ENCODE results near the gene BHLHA9.

The BHLHA9 gene

DNA sequence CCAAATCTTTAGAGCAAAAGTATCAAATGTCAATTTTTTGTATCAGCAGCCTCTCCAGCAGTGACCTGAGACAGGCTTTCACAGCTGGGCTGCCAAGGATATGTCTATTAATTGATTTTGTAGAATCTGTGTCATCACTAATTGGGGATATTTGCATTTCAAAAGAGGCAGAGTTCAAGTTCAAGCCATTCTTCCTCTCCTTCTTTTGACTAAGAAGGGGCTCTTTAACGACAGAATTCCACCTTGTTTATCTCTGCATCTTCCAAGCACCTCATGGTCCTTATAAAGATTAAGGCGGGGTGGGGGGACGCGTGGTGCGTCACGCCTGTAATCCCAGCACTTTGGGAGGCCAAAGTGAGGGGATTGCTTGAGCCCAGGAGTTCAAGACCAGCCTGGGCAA lies 15.2 kb upstream of the BHLHA9 start:
- DNase-seq (ENCODE audit: low read depth, low spot score) = no peak

DNA sequence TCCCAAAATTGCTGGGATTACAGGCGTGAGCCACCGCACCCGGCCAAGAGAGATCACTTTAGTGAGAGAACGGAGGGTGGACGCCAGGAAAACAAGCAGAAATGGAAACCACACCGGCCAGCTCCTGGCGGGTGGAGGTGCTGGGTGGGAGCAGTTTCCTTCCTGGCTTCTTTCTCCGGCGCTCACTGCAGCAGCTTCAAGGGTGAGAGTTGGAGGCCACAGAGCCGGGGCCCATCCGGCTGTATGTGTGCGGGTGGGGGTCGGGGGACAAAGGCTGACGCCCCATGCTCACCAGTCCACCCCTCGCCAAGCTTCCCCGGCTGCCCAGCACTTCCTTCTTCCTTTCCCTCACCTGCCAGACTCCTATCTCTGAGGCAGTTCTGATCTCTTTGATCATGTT lies 13.5 kb upstream of the BHLHA9 start:
- DNase-seq (ENCODE audit: low read depth, low spot score) = no peak

DNA sequence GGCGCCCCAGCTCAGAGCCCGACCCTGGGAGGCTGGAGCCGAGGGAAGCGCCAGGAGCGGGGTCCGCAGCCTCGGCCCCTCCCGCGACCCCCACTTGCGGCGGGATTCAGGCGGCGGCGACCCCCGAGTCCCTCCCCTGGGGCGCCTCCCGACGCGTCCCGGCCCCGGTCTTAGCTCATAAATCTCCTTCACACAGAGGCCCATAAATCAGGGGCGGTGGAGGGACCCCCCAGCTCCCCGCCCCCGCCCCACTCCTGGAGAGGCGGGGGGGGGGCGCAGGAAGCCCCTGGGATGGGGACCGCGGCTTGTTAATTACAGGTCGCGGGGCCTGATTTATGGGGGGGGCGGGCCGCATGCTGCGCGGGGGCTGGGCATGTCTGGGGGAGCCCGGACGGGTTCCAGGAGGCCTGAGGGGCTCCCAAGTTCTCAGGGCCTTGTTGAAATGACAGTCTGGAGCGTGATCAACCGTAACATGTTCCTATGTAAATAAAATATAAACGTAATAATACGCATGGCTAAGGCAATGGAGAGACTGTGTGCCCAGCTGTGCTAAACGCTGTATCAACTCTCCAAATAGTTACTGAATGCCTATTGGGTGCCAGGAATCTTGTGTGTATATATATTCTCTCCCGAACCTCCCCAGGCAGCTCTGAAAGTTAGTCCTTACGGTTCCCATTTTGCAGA lies 10.0 kb upstream of the BHLHA9 start:
- no peak for DNase-seq (ENCODE audit: low read depth, low spot score)

DNA sequence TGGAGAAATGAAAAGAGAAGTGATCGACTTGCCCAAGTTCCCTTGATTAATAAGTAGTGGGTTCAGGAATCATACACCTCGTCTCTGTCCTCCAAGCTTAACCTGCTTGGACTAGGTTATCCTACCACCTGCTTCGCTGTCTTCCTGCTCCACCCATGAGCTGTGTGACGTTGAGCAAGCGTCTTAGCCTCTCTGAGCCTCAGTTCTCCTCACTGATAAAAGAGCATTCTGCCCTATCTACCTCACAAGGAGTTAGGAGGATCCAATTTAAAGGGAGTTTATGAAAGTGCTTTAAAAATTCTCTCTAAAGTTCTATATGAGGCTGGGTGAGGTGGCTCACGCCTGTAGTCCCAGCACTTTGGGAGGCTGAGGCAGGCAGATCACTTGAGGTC lies 9.5 kb upstream of the BHLHA9 start:
- DNase-seq (ENCODE audit: low read depth, low spot score) = no peak

DNA sequence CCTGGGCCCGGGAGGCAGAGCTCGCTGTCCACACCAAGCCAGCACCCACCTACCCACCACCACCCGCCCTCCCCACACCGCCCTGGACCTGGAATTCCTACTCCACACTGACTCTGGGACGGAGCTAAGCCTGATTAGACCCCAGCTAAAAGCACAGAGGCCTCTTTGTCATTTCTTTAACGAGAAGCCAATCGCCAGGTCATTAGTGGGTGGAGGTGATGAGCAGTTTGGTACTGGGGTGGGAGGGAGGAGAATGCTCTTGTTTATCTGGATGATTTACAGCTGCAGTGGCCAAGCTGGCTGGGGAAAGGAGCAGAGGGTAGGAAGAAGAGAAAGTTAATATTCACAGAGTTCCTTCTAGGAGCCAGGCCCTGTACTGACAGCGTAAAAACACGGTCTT lies 6.0 kb upstream of the BHLHA9 start:
- no peak for DNase-seq (ENCODE audit: low read depth, low spot score)

DNA sequence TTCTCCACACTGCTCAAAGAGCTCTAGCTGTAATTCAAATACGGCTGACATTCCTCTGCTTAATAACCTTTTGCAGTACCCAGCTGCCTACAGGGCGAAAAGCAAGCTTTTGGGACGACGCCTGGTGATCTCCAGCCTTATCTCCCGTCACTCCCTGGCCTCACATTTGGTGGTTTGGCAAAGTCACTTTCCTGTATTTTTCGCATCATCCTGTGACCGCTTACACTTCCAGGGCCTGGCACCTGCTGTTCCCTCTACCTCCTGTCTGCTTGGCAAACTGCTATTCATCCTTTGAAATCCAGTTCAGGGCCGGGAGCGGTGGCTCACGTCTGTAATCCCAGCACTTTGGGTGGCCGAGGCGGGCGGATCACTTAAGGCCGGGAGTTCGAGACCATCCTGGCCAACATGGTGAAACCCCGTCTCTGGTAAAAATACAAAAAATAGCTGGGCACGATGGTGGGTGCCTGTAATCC lies 2.7 kb upstream of the BHLHA9 start:
- DNase-seq (ENCODE audit: low read depth, low spot score) = no peak

DNA sequence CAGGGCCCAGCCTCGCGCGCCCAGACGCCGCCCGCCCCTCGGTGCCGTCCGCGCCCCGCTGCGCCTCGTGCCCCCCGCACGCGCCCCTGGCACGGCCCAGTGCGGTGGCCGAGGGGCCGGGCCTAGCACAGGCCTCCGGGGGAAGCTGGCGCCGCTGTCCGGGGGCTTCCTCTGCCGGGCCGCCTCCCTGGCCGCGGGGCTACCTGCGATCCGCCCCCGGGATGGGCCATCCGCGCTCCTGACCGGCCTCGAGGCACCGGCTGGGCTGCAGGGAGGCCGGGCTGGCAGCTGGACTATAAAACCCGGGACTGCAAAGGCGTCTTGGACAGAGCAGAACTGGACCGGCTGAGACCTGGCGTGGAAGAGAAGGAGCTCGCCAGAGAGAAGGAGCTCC lies 783 bp downstream of the BHLHA9 start:
- no peak for DNase-seq (ENCODE audit: low read depth, low spot score)

DNA sequence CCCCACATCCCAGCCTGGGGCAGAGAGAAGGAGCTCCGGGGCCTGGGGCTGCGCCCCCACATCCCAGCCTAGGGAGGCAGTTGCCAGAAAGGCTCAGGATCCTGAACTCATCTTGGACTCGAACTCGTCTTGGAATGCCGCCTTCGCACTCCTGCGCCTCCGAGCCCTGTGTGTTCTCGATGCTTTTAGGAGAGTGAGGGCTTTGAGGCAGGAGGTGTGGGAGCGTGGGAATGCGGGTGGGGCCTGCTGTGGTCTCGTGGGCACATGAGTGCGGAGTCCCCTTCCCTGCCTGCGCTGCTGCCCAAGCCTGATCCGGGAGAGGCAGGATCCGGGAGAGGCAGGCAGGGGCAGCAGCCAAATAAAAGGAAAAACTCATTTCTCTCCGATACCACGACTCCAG lies 1.2 kb downstream of the BHLHA9 start:
- DNase-seq (ENCODE audit: low read depth, low spot score) = no peak

DNA sequence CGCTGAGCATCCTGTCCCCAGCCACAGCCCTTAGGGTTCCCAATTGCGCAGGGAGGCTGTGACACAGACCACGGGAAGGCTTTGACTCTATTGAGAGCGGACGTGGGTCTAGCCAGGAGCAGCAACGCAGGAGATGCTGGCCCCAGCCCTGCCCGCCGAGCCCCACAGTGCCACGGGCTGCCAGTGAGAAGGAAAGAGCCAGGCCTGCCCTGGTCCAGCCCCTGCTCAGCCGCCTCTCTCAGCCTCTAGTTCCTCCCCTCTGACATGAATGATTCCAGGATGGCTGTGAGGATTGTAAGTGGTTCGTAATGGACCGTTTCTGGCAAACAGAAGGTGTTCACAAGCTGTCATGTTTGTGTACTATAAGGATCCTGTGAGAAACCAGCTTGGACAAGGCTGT lies 2.5 kb downstream of the BHLHA9 start:
- DNase-seq (ENCODE audit: low read depth, low spot score) = no peak

DNA sequence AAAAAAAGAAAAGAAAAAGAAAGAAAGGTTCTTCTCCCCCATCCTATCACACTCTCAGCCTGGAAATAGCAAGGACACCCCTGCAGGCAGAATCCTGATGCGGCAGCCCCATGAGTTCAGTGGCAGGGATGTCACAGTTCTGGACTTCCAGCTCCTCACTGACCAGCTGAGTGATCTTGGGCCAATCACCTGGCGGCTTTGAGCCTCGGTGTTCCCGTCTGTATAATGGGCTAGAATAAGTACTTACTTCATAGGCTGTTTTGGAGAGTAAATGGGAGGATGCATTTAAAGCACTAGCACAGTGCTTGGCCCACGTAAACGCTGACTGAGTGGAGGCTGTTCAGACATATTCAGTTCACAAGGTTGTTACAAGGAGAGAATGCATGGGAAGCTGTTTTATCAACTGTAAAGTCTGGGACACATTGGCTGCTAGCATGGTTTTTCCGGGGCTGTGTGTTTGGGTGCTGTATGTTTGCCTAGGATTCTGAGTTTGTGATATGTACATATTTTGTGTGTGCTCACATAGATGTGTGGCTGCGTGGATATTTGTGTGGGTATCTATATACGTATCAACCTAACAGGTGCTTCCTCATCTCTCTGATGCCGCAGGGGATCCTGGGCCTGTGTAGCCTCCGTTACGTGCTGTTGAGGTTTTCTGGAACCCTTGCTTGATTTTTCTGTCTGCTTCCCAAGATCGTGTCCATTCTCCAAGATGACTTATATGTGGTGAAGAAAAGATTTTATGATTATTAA lies 3.4 kb downstream of the BHLHA9 start:
- no peak for DNase-seq (ENCODE audit: low read depth, low spot score)

DNA sequence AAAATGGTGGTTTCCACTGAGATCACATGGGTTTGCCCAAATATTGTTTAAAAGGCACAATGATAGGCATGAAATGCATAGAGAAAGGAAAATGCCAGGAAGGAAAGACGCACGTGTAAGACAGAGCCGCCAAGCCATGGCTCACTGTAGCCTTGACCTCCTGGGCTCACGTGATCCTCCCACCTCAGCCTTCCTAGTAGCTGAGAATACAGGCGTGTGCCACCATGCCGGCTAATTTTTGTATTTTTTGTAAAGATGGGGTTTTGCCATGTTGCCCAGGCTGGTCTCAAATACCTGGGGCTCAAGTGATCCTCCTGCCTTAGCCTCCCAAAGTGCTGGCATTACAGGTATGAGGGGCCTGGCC lies 4.0 kb downstream of the BHLHA9 start:
- no peak for DNase-seq (ENCODE audit: low read depth, low spot score)

DNA sequence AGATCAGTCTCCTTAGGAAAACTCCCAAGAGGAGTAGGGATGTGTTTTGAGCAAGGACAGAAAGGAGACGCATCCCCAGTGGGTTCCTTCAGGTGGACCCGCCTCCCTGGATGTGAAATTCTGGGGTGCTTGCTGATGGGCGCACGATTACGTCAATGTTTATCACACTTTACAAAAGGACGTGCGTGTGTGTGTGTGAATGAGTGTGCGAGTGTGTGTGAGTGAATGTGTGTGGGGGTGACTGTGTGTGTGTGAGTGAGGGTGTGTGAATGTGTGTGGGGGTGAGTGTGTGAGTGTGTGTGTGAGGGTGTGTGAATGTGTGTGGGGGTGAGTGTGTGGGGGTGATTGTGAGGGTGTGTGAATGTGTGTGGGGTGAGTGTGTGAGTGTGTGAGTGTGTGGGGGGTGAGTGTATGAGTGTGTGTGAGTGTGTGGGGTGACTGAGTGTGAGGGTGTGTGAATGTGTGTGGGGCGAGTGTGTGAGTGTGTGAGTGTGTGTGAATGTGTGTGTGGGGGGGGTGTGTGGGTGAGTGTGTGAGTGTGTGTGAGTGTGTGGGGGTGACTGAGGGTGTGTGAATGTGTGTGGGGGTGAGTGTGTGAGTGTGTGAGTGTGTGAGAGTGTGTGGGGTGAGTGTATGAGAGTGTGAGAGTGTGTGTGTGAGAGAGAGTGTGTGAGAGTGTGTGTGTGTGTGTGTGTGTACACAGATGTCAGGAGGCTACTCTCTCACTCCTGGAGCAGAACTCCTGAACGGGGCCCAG lies 5.1 kb downstream of the BHLHA9 start:
- no peak for DNase-seq (ENCODE audit: low read depth, low spot score)

DNA sequence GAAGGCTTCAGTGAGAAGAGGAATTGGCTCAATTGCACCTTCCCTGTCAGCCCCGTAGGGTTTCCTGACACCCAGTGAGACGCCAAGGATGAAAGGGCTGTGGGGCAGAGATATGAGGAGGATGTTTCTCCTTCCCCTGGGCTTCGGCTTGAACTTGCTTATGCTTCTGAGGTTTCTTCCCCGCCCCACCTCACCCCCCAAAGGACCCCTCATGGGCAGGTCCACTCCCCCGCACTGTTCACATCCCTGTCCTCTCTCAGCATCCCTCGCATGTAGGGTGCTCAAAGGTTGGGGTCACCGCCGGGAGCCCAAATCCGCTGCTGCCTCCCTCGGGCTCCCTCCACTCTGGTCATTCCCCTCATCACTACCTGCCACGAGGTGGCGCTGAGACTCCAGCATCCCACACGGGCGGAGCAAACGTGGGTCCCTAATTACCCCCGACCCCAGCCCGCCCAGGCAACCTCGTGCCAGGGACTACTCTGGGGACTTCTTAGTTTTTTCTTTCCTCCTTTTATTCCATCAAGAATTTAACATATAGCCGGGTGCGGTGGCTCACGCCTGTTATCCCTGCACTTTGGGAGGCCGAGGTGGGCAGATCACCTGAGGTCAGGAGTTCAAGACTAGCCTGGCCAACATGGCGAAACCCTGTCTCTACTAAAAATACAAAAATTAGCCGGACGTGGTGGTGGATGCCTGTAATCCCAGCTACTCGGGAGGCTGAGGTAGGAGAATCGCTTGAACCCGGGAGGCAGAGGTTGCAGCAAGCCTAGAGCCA lies 5.9 kb downstream of the BHLHA9 start:
- peak; percentile 55 for DNase-seq (ENCODE audit: low read depth, low spot score)

DNA sequence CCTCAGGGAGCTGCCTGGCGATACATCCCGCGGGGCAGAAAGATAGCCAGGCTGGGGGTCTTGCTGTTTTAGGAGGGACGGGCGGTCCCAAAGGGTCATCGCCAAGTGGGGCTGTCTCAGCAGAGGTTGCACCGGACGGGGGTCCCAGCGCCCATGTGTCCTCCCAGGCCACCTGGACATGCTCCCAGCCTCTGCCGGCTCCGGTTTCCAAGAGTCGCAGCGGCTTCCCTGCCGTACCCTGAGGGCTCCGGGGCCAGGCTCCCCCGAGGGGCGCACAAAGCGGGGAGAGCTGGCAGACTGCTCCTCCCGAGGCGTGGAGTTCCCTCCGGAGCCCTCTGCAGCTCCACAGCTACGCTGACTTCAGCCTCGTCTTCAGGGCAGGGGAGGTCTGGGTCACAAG lies 10.4 kb downstream of the BHLHA9 start:
- no peak for DNase-seq (ENCODE audit: low read depth, low spot score)

DNA sequence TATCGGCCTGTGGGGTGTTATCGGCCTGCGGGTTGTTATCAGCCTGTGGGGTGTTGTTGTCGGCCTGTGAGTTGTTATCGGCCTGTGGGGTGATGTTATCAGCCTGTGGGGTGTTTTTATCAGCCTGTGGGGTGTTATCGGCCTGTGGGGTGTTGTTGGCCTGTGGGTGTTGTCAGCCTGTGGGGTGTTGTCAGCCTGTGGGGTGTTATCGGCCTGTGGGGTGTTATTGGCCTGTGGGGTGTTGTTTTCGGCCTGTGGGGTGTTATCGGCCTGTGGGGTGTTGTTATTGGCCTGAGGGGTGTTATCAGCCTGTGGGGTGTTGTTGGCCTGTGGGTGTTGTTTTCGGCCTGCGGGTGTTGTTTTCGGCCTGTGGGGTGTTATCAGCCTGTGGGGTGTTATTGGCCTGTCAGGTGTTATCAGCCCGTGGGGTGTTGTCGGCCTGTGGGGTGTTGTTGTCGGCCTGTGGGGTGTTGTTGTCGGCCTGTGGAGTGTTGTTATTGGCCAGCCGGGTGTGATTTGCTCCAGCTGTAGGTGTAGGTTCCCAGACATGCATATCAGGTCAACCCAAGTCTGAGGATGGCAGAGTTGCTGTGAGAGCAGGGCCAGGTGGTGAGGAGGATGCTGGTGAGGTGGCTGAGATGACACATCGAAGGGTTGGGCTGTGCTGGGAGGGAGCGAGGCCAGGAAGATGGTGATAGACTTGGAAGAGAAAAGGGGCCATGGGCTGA lies 16.3 kb downstream of the BHLHA9 start:
- no peak for DNase-seq (ENCODE audit: low read depth, low spot score)

DNA sequence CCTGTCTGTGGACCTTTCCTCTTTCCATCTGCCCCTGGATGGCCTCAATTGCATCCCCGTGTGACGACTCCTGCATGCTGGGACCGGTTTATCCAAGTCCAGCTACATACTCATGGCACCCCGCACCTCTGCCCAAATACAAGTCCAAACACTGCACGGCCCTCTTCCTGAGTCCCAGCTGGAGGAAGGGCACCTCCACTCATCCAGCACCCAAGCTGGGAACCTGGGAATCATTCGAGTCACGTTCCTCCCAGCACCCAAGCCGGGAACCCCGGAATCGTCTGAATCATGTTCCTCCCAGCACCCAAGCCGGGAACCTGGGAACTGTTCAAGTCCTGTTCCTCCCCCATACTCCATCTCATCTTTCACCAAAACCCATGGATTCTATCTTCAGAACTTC lies 19.5 kb downstream of the BHLHA9 start:
- no peak for DNase-seq (ENCODE audit: low read depth, low spot score)

DNA sequence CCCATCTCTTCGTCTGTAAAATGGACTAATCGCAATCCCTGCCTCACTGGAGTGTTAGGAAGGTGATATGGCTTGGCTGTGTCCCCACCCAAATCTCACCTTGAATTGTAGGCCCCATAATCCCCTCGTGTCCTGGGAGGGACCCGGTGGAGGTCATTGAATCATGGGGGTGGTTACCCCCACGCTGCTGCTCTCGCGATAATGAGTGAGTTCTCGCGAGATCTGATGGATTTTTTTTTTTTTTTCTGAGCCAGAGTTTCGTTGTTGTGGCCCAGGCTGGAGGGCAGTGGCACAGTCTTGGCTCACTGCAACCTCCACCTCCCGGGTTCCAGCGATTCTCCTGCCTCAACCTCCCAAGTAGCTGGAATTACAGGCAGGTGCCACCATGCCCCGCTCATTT lies 20.4 kb downstream of the BHLHA9 start:
- no peak for DNase-seq (ENCODE audit: low read depth, low spot score)

DNA sequence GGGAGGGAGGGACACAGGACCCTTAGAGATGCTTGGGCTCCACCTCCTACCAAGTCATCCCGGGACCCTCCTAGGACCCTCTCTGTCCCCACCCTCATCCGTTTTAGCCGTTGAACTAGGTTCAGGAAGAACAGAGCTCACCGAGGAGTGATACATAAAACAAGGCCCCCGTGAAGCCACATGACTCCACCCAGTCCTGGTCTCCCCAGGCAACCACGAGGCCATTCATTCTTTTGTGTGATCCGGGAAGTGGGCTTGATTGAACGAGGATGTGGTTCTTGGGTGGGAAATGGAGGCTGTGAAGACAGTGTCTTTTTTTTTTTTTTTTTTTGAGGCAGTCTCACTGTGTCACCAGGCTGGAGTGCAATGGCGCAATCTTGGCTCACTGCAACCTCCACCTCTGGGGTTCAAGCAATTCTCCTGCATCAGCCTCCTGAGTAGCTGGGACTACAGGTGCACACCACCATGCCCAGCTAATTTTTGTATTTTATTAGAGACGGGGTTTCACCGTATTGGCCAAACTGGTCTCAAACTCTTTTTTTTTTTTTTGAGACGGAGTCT lies 24.0 kb downstream of the BHLHA9 start:
- peak; percentile 62 for DNase-seq (ENCODE audit: low read depth, low spot score)

DNA sequence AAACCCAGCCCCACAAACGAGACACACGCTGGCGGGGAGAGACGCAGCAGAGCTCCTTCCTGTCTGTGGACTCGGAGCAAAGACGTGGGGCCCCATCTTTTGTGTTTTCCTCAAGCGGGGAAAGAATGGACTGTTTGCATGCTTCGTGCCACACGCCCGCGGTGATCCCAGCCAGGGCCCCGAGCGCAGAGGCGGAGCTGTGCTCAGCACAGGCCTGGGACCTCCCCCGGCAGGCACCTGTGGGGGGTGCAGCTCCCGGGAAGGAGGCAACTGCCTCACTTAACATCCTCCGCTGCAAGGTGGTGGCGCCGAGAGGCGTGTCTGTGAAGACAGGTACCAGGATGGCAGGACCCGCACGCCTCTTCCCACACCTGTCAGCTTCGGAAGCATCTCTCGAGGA lies 28.4 kb downstream of the BHLHA9 start:
- DNase-seq (ENCODE audit: low read depth, low spot score) = no peak

DNA sequence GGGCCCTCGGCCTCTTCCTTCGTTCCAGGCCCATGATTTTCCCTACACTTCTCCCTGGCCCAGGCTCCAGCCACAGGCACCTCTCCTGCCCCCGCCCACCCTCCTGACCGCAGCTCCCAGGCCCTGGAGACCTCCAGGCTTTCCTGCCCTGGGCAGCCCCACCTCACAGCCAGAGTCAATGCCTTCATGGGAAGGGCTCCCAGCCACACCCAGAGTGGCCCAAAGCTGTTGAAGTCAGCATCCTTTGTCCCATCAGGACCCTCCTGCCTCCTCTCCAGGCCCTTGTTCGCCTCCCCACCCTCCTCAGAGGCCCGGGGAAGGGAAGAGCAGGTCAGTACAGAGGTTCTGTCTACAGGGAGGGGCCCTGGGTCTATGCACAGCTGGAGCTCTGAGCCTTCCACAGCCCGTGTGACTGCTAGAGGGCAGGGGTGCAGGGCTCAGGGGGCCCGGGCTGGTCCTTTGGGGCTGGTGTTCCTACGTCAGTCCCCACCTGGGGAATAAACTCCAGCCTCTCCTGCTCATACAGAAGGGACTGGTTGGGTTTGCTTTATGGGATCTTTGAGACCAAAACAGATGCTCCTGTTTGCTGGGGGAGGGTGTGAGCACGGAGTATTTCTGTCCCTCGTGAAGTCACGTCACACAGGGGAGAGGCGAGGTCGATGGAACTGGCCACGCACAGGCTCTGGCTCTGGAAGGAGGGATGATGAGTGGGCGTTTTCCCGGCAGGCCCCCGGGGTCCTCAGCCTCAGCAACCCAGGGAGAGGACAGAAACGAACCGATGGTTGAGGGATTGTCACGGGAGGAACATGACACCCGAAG lies 29.5 kb downstream of the BHLHA9 start:
- no peak for DNase-seq (ENCODE audit: low read depth, low spot score)
